ENCODE measurements around the gene LRRFIP1. TPM values are rescaled to one million over a fixed set of nuclear protein-coding genes. Genes with fewer than 3 reads are reported as not detected.

LRRFIP1 gene
- total and polyA plus RNA-seq, 2 of the 13 experiments (the other 11 are each of a cell fraction or from before 2014, with no cell fraction given) = 15.9 to 40.5 TPM

GRCh38 chr2:237614151-237614720 lies 13.2 kb upstream of the LRRFIP1 start (continued):
- 0 out of 2 replicates have a peak, but pooled peaks have one; percentile 28 for TF ChIP-seq ZBTB10 (CRISPR knock-in tag; IDR thresholded peaks at IDR 0.05; ENCODE audit: borderline replicate concordance)
- 0 out of 2 replicates have a peak, but pooled peaks have one; percentile 34 for TF ChIP-seq PHF20 (CRISPR knock-in tag; IDR thresholded peaks at IDR 0.05)
- TF ChIP-seq, protein P1, sequence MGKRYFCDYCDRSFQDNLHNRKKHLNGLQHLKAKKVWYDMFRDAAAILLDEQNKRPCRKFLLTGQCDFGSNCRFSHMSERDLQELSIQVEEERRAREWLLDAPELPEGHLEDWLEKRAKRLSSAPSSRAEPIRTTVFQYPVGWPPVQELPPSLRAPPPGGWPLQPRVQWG (CRISPR knock-in tag; IDR thresholded peaks at IDR 0.05; ENCODE audit: borderline replicate concordance, low read depth) = no peak
- peak; percentile 27 for TF ChIP-seq XRCC5 (optimal IDR thresholded peaks at IDR 0.05; ENCODE audit: low read length)
- no peak for TF ChIP-seq HES4 (CRISPR knock-in tag; IDR thresholded peaks at IDR 0.05; ENCODE audit: borderline replicate concordance)
- peak; percentile 100 for TF ChIP-seq BCL6 (CRISPR knock-in tag; IDR thresholded peaks at IDR 0.05)
- TF ChIP-seq, protein P2, sequence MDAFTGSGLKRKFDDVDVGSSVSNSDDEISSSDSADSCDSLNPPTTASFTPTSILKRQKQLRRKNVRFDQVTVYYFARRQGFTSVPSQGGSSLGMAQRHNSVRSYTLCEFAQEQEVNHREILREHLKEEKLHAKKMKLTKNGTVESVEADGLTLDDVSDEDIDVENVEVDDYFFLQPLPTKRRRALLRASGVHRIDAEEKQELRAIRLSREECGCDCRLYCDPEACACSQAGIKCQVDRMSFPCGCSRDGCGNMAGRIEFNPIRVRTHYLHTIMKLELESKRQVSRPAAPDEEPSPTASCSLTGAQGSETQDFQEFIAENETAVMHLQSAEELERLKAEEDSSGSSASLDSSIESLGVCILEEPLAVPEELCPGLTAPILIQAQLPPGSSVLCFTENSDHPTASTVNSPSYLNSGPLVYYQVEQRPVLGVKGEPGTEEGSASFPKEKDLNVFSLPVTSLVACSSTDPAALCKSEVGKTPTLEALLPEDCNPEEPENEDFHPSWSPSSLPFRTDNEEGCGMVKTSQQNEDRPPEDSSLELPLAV (CRISPR knock-in tag; conservative IDR thresholded peaks at IDR 0.05; ENCODE audit: low read depth) = no peak
- TF ChIP-seq ZSCAN12 (CRISPR knock-in tag; IDR thresholded peaks at IDR 0.05) = no peak
- no peak for TF ChIP-seq HDAC6 (IDR thresholded peaks at IDR 0.05; ENCODE audit: low read depth, low read length)
- TF ChIP-seq SKI (IDR thresholded peaks at IDR 0.05; ENCODE audit: partially characterized antibody) = peak; percentile 98
- 0 out of 2 replicates have a peak, but pooled peaks have one; percentile 75 for TF ChIP-seq ZHX1 (CRISPR knock-in tag; IDR thresholded peaks at IDR 0.05; ENCODE audit: low read depth)
- TF ChIP-seq ZNF362 (CRISPR knock-in tag; IDR thresholded peaks at IDR 0.05; ENCODE audit: borderline replicate concordance) = 0 out of 2 replicates have a peak, but pooled peaks have one; percentile 39
- no peak for TF ChIP-seq AGO2 (optimal IDR thresholded peaks at IDR 0.05; ENCODE audit: low read depth, low read length)
- TF ChIP-seq, protein P3, sequence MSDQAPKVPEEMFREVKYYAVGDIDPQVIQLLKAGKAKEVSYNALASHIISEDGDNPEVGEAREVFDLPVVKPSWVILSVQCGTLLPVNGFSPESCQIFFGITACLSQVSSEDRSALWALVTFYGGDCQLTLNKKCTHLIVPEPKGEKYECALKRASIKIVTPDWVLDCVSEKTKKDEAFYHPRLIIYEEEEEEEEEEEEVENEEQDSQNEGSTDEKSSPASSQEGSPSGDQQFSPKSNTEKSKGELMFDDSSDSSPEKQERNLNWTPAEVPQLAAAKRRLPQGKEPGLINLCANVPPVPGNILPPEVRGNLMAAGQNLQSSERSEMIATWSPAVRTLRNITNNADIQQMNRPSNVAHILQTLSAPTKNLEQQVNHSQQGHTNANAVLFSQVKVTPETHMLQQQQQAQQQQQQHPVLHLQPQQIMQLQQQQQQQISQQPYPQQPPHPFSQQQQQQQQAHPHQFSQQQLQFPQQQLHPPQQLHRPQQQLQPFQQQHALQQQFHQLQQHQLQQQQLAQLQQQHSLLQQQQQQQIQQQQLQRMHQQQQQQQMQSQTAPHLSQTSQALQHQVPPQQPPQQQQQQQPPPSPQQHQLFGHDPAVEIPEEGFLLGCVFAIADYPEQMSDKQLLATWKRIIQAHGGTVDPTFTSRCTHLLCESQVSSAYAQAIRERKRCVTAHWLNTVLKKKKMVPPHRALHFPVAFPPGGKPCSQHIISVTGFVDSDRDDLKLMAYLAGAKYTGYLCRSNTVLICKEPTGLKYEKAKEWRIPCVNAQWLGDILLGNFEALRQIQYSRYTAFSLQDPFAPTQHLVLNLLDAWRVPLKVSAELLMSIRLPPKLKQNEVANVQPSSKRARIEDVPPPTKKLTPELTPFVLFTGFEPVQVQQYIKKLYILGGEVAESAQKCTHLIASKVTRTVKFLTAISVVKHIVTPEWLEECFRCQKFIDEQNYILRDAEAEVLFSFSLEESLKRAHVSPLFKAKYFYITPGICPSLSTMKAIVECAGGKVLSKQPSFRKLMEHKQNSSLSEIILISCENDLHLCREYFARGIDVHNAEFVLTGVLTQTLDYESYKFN (CRISPR knock-in tag; conservative IDR thresholded peaks at IDR 0.05) = peak; percentile 95

All from HepG2 (cell line).